ENCODE data around the gene F2RL1. TPM values are rescaled to one million over a fixed set of nuclear protein-coding genes. Genes with fewer than 3 reads are reported as not detected.

Gene F2RL1
- total RNA-seq, 1 experiment from 2014 or later: 23.0 TPM

DNA sequence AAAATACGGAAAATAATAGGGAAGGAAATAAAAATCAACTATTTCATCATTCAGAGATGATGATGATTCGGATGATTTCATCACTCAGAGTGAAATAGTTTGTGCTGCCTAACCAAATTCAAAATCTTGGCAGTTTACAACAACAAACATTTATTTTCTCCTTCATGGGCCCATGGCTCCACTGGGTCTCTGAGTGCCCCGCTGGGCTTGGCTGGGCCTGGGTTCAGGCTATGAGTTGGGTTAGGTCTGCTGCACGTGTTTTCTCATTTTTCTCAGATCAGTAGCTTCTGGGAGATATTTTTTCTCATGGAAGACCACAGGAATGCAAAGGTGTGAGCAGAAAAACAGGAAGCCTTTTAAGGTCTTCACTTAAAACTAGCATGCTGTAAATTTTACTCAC lies 24.0 kb upstream of the F2RL1 start:
- H3K4me3 Mint-ChIP-seq: no peak overlapping the region
- Histone ChIP-seq H2BK120ac (ENCODE audit: low read depth, low read length, poor library complexity, severe bottlenecking) (no peak overlapping the region), H3K27ac (ENCODE audit: insufficient read length, low read depth, low read length) (no peak overlapping the region), H3K79me2 (ENCODE audit: insufficient read depth, low read length) (no peaks in the 10 kb centered on the region), H4K8ac (replicated peaks; ENCODE audit: insufficient read length, low read depth, low read length) (no peak overlapping the region), H3K56ac (ENCODE audit: insufficient read length, low read depth, low read length) (no peak overlapping the region), H3K4me1 (ENCODE audit: insufficient read depth, low read length) (no peaks in the 10 kb centered on the region), H4K20me1 (ENCODE audit: control insufficient read depth, insufficient read depth, insufficient read length) (no peaks in the 10 kb centered on the region), H3K14ac (ENCODE audit: insufficient read depth, low read length) (no peak overlapping the region), H3K18ac (ENCODE audit: insufficient read length, low read depth, low read length) (no peak overlapping the region), H3K9me3 (ENCODE audit: control insufficient read depth, low read depth, low read length) (no peaks in the 10 kb centered on the region), H3K4ac (ENCODE audit: low read depth, low read length) (no peak overlapping the region), H3K27me3 (ENCODE audit: insufficient read depth, low read length) (no peaks in the 10 kb centered on the region), H3K4me2 (ENCODE audit: insufficient read depth, insufficient read length, low read length) (no peak overlapping the region), H2BK12ac (ENCODE audit: insufficient read length, low read depth, low read length) (no peak overlapping the region), H2AK5ac (ENCODE audit: insufficient read length, low read length) (no peak overlapping the region), H3K79me1 (ENCODE audit: insufficient read depth, low read depth, low read length, poor library complexity, severe bottlenecking) (no peaks in the 10 kb centered on the region), H2AFZ (ENCODE audit: low read length) (no peak overlapping the region), H2BK20ac (ENCODE audit: low read depth, low read length, poor library complexity, severe bottlenecking) (no peak overlapping the region), H4K91ac (ENCODE audit: insufficient read length, low read depth, low read length) (no peak overlapping the region), H2BK15ac (ENCODE audit: low read depth, low read length) (no peak overlapping the region), H3K23ac (ENCODE audit: insufficient read length, low read depth, low read length) (no peak overlapping the region), H3T11ph (ENCODE audit: low read length) (no peak overlapping the region), H3K23me2 (ENCODE audit: insufficient read length, low read depth, low read length, poor library complexity, severe bottlenecking) (no peaks in the 10 kb centered on the region), H2BK5ac (ENCODE audit: insufficient read length, low read length) (no peak overlapping the region), H3K9ac (ENCODE audit: extremely low read depth, insufficient read length, low read length) (no peak overlapping the region), H4K5ac (ENCODE audit: insufficient read length, low read depth, low read length) (no peak overlapping the region)
- H3K27ac Mint-ChIP-seq: no peak overlapping the region; a peak in 3 of 7 replicates
- TF ChIP-seq CTCF (conservative IDR thresholded peaks at IDR 0.05): no peak
- peaks cover 2% of the 10 kb centered on the region; the same call in 1 of the 2 replicates for H3K27me3 Mint-ChIP-seq (ENCODE audit: low read depth)
- peaks cover under 1 to 2% of the 10 kb centered on the region in 2 experiments; a peak in 3 of 5 replicates for H3K9me3 Mint-ChIP-seq
- H3K4me1 Mint-ChIP-seq: peaks cover 5 to 13% of the 10 kb centered on the region in 2 experiments; a peak in 3 of 4 replicates
- DNase-seq: no peak
- WGBS (ENCODE audit: extremely low coverage, insufficient read length, low lambda C conversion rate): no CpG with 5 or more reads among the region's 4 CpGs
- H3K36me3 Mint-ChIP-seq (ENCODE audit: insufficient read depth in 1 of 3, low read depth in 3 of 3): peaks cover under 1 to 2% (median 2%) of the 10 kb centered on the region in 3 experiments; a peak in 5 of 7 replicates
